Measurements from ENCODE around the gene PAQR8. TPM values are rescaled to one million over a fixed set of nuclear protein-coding genes. Genes with fewer than 3 reads are reported as not detected.

PAQR8 gene
- total and polyA plus RNA-seq, 2 of the 4 experiments (the other 2 are of a cell fraction): 1.4 to 1.6 TPM

GRCh38 chr6:52360601-52361413 lies 1.1 kb upstream of the PAQR8 start:
- Histone ChIP-seq H3K14ac (replicated peaks; ENCODE audit: low read depth, low read length) (no peak overlapping the region), H4K91ac (ENCODE audit: insufficient read depth, low read depth, low read length) (no peak overlapping the region), H3K27ac (ENCODE audit: insufficient read depth, low read length) (no peak overlapping the region), H2BK5ac (ENCODE audit: low read depth, low read length, poor library complexity, severe bottlenecking) (no peak overlapping the region), H4K20me1 (ENCODE audit: insufficient read depth, low read length) (no peaks in the 10 kb centered on the region; the same call in 1 of the 2 replicates), H3K4me3 (ENCODE audit: insufficient read depth, low read depth, low read length) (no peak overlapping the region), H2BK20ac (ENCODE audit: low read depth, low read length) (no peak overlapping the region), H3K36me3 (ENCODE audit: control insufficient read depth, insufficient read depth, low read length) (no peaks in the 10 kb centered on the region), H2BK120ac (ENCODE audit: low read depth, low read length) (no peak overlapping the region), H3K56ac (ENCODE audit: extremely low read depth, insufficient read depth, low read length) (no peak overlapping the region), H3K18ac (ENCODE audit: low read depth, low read length) (no peak overlapping the region), H3K9ac (ENCODE audit: low read depth, low read length) (no peak overlapping the region), H3K9me1 (ENCODE audit: insufficient read depth, low read length) (peaks cover 3% of the 10 kb centered on the region), H3K4me1 (ENCODE audit: control insufficient read depth, insufficient read depth, low read length) (peaks cover 15% of the 10 kb centered on the region), H2AK9ac (replicated peaks; ENCODE audit: low read depth, low read length, poor library complexity) (no peak overlapping the region), H3K23ac (ENCODE audit: low read depth, low read length) (no peak overlapping the region), H4K8ac (ENCODE audit: low read depth in 2 of 2, low read length in 2 of 2) (peak overlapping the region; percentile 90 to 98; a peak in 2 of 4 replicates), H3K4ac (ENCODE audit: low read depth, low read length) (no peak overlapping the region), H3K9me3 (ENCODE audit: control insufficient read depth, insufficient read depth, low read length) (no peaks in the 10 kb centered on the region), H4K5ac (ENCODE audit: low read depth, low read length) (0 out of 2 replicates have a peak overlapping the region, but pooled peaks have one; percentile 83), H3K4me2 (ENCODE audit: low read depth, low read length) (no peak overlapping the region), H2BK15ac (ENCODE audit: low read depth, low read length) (no peak overlapping the region), H2AK5ac (ENCODE audit: low read depth, low read length) (no peak overlapping the region), H2AFZ (replicated peaks; ENCODE audit: low read length, poor library complexity) (no peak overlapping the region), H3K79me1 (ENCODE audit: low read depth in 1 of 2, low read length in 2 of 2) (peaks cover 0 to 15% of the 10 kb centered on the region in 2 experiments; a peak in 2 of 4 replicates), H3K27me3 (ENCODE audit: control insufficient read depth, insufficient read depth, low read length) (no peaks in the 10 kb centered on the region)
- ATAC-seq (ENCODE audit: low read depth): no peak
- intact Hi-C loops (cut with micrococcal nuclease): no loop called here
- ChIA-PET POLR2A (ENCODE audit: unreplicated experiment) (no interaction called here), CTCF (interaction anchor here (0.6 kb wide), 1 partner anchor 9 kb away, joined by 6 read pairs; no protein-coding TSS in a partner anchor)
- TF ChIP-seq CEBPB (IDR thresholded peaks at IDR 0.05; ENCODE audit: low read depth, low read length): peak; percentile 71
- no peak for TF ChIP-seq NFE2L2 (IDR thresholded peaks at IDR 0.05; ENCODE audit: low read depth, low read length)
- TF ChIP-seq, protein P1, sequence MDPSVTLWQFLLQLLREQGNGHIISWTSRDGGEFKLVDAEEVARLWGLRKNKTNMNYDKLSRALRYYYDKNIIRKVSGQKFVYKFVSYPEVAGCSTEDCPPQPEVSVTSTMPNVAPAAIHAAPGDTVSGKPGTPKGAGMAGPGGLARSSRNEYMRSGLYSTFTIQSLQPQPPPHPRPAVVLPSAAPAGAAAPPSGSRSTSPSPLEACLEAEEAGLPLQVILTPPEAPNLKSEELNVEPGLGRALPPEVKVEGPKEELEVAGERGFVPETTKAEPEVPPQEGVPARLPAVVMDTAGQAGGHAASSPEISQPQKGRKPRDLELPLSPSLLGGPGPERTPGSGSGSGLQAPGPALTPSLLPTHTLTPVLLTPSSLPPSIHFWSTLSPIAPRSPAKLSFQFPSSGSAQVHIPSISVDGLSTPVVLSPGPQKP (IDR thresholded peaks at IDR 0.05; ENCODE audit: borderline replicate concordance, low read depth, low read length): no peak
- BruUV-seq (replicated peaks): no TSS peak
- dilution Hi-C loops (cut with HindIII; ENCODE audit: low sequenced_read_pairs, unreplicated experiment): no loop called here
- in situ Hi-C loops (cut with MboI; ENCODE audit: low sequenced_read_pairs): no loop called here
- 97% methylated on average over 4 of the region's 11 CpGs; no CpG with 5 or more reads in 1 of the 2 experiments for WGBS, 2 experiments (ENCODE audit: extremely low coverage in 2 of 2, insufficient read length in 1 of 2)
- no peak for DNase-seq
